ENCODE measurements around the gene HINT3.

The HINT3 gene

DNA sequence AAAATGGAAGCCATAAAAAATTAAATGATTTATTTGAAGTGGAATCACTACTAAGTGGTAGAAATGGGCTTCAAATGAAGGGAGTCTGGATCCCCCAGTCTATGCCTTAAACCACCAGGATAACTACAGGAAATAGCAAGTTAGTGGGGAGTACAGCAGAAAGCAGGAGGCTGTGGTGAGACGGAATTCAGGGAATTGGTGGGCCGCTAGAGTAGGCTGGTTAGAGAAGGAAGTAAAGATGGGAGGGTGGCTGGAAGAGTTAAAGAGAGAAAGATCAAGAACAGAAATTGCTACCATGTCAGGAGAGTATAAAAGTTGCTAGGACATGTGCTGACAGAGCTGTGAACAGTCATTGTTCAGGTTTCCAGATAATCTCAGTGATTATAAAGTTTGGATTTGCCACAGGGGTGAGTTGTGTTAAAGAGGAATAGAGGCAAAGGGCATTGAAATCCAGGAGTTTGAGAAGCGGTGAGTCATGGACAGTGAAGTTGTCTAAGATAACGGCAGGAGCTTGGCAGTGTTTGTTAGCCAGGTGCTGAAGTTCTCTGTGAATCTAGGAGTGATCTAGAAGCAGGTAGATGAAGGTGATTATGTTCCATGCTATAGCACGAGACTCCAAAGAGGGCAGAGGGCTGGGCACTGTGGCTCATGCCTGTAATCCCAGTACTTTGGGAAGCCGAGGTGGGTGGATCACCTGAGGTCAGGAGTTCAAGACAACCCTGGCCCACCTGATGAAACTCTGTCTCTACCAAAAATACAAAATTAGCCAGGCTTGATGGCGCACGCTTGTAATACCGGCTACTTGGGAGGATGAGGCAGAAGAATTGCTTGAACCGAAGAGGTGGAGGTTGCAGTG is 13.7 kb upstream of the HINT3 start:
- no peak for DNase-seq (ENCODE audit: extremely low read depth, low read depth)
- no peak for TF ChIP-seq CTCF (IDR thresholded peaks at IDR 0.05; ENCODE audit: low read depth, low read length)

- TF ChIP-seq CTCF (IDR thresholded peaks at IDR 0.05; ENCODE audit: low read depth, low read length), result no peak
- no peak for DNase-seq (ENCODE audit: extremely low read depth, low read depth)
These were observed 12.8 kb upstream of the HINT3 start for GRCh38 chr6:125943528-125944433.

GRCh38 chr6:125944434-125944816 is 12.1 kb upstream of the HINT3 start:
- peak; percentile 74 for DNase-seq (ENCODE audit: extremely low read depth, low read depth)
- TF ChIP-seq CTCF (IDR thresholded peaks at IDR 0.05; ENCODE audit: low read depth, low read length), result no peak

GRCh38 chr6:125944896-125945295 is 11.7 kb upstream of the HINT3 start:
- DNase-seq (ENCODE audit: extremely low read depth, low read depth), result no peak
- no peak for TF ChIP-seq CTCF (IDR thresholded peaks at IDR 0.05; ENCODE audit: low read depth, low read length)

GRCh38 chr6:125945378-125946141 is 11.0 kb upstream of the HINT3 start:
- no peak for TF ChIP-seq CTCF (IDR thresholded peaks at IDR 0.05; ENCODE audit: low read depth, low read length)
- no peak for DNase-seq (ENCODE audit: extremely low read depth, low read depth)

- no peak for DNase-seq (ENCODE audit: extremely low read depth, low read depth)
- no peak for TF ChIP-seq CTCF (IDR thresholded peaks at IDR 0.05; ENCODE audit: low read depth, low read length)
These were observed 9.0 kb upstream of the HINT3 start for GRCh38 chr6:125947615-125948014.
